HCT116 (cell line): ENCODE measurements around the gene CPM.

ENCODE experiments used
- CEBPB ChIP-seq: IDR thresholded peaks from 2 replicates; pipeline ENCODE4 v1.6.1; 2012; ENCODE audit warnings: low read depth
- EZH2 ChIP-seq: fragments of 200-600 bp; sonication (generic); IDR thresholded peaks from 2 replicates; pipeline ENCODE4 v1.6.1; 2017; ENCODE audit warnings: antibody characterized with exemption, mixed run types
- POLR2A ChIP-seq: IDR thresholded peaks from 2 replicates; pipeline ENCODE4 v1.7.0; 2011; ENCODE audit warnings: borderline replicate concordance; ENCODE audit not compliant: insufficient read depth, insufficient read length; ENCODE audit errors: extremely low read depth
- POLR2AphosphoS5 ChIP-seq: IDR thresholded peaks from 2 replicates; pipeline ENCODE4 v1.6.1; 2011; ENCODE audit warnings: mild to moderate bottlenecking, low read depth, low read length, moderate library complexity
- SIN3A ChIP-seq: IDR thresholded peaks from 2 replicates; pipeline ENCODE4 v1.6.1; 2012; ENCODE audit warnings: low read depth
- TF ChIP-seq, protein P1 (sequence below), 3 experiments: fragments of 200-600 bp in 1 of 3; sonication (generic) in 1 of 3; IDR thresholded peaks in 2 of 3; conservative IDR thresholded peaks in 1 of 3; 2 replicates each; pipeline ENCODE4 v1.5.1; 2012 to 2017; ENCODE audit warnings: low read depth in 2 of 3, low read length in 2 of 3, antibody characterized with exemption in 1 of 3, borderline replicate concordance in 1 of 3, control low read depth in 1 of 3, mild to moderate bottlenecking in 1 of 3, mixed read lengths in 1 of 3, mixed run types in 1 of 3, moderate library complexity in 1 of 3; ENCODE audit not compliant: insufficient read depth in 1 of 3

DNA sequence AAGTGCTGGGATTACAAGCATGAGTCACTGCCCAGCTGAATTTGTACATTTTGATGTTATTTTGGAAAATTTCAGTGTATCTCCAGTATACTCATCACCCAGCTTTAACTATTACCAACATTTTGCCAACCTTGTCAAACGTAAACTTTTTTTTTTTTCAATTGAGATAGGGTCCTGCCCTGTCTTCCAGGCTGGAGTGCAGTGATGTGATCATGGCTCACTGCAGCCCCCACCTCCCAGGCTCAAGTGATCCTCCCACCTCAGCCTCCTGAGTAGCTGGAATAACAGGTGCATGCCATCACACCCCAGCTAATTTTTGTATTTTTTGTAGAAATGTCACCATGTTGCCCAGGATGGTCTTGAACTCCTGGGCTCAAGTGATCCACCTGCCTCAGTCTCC lies 95.8 kb downstream of the CPM start:
- TF ChIP-seq, protein P1, sequence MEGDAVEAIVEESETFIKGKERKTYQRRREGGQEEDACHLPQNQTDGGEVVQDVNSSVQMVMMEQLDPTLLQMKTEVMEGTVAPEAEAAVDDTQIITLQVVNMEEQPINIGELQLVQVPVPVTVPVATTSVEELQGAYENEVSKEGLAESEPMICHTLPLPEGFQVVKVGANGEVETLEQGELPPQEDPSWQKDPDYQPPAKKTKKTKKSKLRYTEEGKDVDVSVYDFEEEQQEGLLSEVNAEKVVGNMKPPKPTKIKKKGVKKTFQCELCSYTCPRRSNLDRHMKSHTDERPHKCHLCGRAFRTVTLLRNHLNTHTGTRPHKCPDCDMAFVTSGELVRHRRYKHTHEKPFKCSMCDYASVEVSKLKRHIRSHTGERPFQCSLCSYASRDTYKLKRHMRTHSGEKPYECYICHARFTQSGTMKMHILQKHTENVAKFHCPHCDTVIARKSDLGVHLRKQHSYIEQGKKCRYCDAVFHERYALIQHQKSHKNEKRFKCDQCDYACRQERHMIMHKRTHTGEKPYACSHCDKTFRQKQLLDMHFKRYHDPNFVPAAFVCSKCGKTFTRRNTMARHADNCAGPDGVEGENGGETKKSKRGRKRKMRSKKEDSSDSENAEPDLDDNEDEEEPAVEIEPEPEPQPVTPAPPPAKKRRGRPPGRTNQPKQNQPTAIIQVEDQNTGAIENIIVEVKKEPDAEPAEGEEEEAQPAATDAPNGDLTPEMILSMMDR (IDR thresholded peaks at IDR 0.05 in 2 of 3, conservative IDR thresholded peaks at IDR 0.05 in 1 of 3; ENCODE audit: borderline replicate concordance in 1 of 3, insufficient read depth in 1 of 3, low read depth in 2 of 3, low read length in 2 of 3), result no peak
- TF ChIP-seq SIN3A (no peak), CEBPB (no peak), POLR2AphosphoS5 (no peak), POLR2A (no peak), EZH2 (no peak)
